ENCODE results near the gene TCEANC. TPM values are rescaled to one million over a fixed set of nuclear protein-coding genes. Genes with fewer than 3 reads are reported as not detected.

TCEANC gene
- total RNA-seq, 4 donors from 2014 or later: 2.7 to 5.3 (median 4.0) TPM

DNA sequence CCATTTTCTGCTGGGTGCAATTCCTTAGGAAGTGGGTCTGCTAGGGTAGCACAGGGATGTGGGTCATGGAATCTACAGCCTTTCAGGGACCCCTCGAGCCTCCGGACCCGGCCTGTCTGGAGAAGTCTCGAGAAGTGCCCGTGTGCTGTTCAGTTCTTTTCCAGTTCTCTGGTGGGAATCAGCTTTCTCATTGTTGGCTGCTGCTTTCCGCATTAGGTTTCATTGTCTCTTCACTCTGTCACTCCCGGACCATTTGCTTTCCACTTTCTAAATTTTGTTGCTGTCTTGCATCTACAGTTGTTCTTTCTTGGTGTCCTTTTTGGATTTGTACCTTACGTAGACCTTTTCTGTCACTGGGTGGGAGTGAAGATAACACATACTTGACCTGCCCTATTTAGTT lies 42.0 kb downstream of the TCEANC start:
- Histone ChIP-seq H3K9me3 (no peaks in the 10 kb centered on the region), H3K27ac (no peak overlapping the region), H3K4me1 (peaks cover 0 to 93% (median 8%) of the 10 kb centered on the region in 3 donors), H3K4me3 (no peak overlapping the region), H3K27me3 (no peaks in the 10 kb centered on the region), H3K36me3 (no peaks in the 10 kb centered on the region)
- ATAC-seq: no peak
- WGBS, 2 donors (ENCODE audit: low coverage in 1 of 2): 67 to 93% methylated on average over 5 to 6 of the region's 8 CpGs
- TF ChIP-seq POLR2A (IDR thresholded peaks at IDR 0.05) (no peak), POLR2AphosphoS5 (IDR thresholded peaks at IDR 0.05) (no peak), EP300 (IDR thresholded peaks at IDR 0.05) (no peak)
- TF ChIP-seq, protein P1, sequence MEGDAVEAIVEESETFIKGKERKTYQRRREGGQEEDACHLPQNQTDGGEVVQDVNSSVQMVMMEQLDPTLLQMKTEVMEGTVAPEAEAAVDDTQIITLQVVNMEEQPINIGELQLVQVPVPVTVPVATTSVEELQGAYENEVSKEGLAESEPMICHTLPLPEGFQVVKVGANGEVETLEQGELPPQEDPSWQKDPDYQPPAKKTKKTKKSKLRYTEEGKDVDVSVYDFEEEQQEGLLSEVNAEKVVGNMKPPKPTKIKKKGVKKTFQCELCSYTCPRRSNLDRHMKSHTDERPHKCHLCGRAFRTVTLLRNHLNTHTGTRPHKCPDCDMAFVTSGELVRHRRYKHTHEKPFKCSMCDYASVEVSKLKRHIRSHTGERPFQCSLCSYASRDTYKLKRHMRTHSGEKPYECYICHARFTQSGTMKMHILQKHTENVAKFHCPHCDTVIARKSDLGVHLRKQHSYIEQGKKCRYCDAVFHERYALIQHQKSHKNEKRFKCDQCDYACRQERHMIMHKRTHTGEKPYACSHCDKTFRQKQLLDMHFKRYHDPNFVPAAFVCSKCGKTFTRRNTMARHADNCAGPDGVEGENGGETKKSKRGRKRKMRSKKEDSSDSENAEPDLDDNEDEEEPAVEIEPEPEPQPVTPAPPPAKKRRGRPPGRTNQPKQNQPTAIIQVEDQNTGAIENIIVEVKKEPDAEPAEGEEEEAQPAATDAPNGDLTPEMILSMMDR (IDR thresholded peaks at IDR 0.05): no peak

DNA sequence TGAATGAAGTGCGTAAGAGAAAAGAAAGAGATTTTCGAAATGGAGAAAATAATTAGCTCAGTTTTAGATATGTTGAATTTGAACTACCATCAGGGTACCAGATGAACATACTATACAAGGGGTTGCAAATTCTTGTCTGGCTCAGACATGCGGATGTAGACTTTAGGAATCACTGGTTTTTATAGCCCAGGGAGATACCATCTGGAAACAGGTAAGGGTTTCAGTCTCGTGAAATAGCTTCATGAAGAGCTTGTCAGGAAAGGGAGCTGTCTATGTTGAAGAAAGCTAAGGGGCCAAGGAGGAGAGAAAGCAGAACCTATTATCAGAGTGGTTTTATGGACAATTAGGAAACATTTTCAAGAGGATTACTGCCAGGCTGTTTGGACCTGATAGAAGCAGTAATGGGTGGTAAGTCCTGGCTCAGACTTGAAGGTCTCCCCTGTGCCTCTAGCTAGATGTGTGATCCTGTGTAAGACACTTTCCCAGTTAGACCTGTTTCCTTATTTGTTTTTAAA lies 42.7 kb downstream of the TCEANC start:
- Histone ChIP-seq H3K4me3 (no peak overlapping the region), H3K27me3 (no peaks in the 10 kb centered on the region), H3K9me3 (no peaks in the 10 kb centered on the region), H3K4me1 (peaks cover 0 to 97% (median 6%) of the 10 kb centered on the region in 3 donors), H3K27ac (no peak overlapping the region), H3K36me3 (no peaks in the 10 kb centered on the region)
- TF ChIP-seq POLR2AphosphoS5 (IDR thresholded peaks at IDR 0.05) (no peak), EP300 (IDR thresholded peaks at IDR 0.05) (no peak), POLR2A (IDR thresholded peaks at IDR 0.05) (no peak)
- TF ChIP-seq, protein P1 (IDR thresholded peaks at IDR 0.05): no peak
- no peak for ATAC-seq
- 78 to 89% methylated on average over 4 of the region's 4 CpGs for WGBS, 2 donors (ENCODE audit: low coverage in 1 of 2)

DNA sequence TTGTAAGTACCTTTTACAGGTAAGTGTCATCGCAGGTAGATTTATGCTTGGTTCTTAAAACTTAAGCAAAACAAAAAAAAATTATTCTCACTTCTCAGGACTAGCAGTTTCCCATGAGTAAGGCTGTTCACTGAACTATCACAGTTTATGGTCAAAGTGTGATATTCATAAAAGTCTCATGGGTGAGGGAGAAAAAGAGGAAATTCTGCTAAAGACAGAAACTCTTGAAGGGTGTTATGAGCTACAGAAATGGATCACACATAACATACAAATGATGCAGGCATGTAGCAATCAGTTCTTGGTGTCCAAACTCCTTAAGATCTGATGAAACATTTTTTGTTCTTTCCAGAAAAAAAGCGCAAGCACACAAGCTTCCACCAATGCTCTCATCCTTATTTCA lies 44.5 kb downstream of the TCEANC start:
- Histone ChIP-seq H3K4me1 (peaks cover 0 to 95% (median 3%) of the 10 kb centered on the region in 3 donors), H3K27ac (no peak overlapping the region), H3K27me3 (no peaks in the 10 kb centered on the region), H3K4me3 (no peak overlapping the region), H3K9me3 (no peaks in the 10 kb centered on the region), H3K36me3 (no peaks in the 10 kb centered on the region)
- TF ChIP-seq EP300 (IDR thresholded peaks at IDR 0.05): no peak
- no peak for TF ChIP-seq POLR2AphosphoS5 (IDR thresholded peaks at IDR 0.05)
- TF ChIP-seq POLR2A (IDR thresholded peaks at IDR 0.05): no peak
- TF ChIP-seq, protein P1 (IDR thresholded peaks at IDR 0.05): no peak
- peak; percentile 11 for ATAC-seq
- WGBS, 2 donors (ENCODE audit: low coverage in 1 of 2): 86 to 90% methylated on average over 1 to 2 of the region's 2 CpGs

DNA sequence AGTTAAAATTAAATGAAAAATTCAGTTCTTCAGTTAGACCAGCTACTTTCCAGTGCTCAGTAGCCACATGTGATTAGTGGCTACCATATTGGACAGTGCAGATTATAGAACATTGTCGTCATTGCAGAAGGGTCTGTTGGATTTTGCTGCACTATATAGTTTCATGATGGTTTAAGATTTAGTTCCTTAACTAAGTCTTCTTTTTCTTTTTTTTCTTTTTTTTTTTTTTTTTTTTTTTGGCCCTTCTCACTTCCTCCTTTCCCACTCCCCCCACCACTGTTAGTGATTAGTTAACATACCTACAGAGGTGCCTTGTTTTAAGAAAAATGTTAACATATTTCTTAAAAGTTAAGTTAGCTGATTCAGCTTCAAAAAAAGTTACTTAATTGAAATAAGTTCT lies 45.0 kb downstream of the TCEANC start:
- H3K27me3 ChIP-seq: no peaks in the 10 kb centered on the region
- no peak for ATAC-seq
- WGBS, 2 donors (ENCODE audit: low coverage in 1 of 2): 100% methylated on average over 1 of the region's 1 CpG; no CpG with 5 or more reads in 1 of the 2 donors
- H3K9me3 ChIP-seq: no peaks in the 10 kb centered on the region
- H3K4me3 ChIP-seq: no peak overlapping the region
- peaks cover 0 to 93% (median 3%) of the 10 kb centered on the region in 3 donors for H3K4me1 ChIP-seq
- TF ChIP-seq, protein P1 (IDR thresholded peaks at IDR 0.05): no peak
- no peak overlapping the region for H3K27ac ChIP-seq
- no peaks in the 10 kb centered on the region for H3K36me3 ChIP-seq

DNA sequence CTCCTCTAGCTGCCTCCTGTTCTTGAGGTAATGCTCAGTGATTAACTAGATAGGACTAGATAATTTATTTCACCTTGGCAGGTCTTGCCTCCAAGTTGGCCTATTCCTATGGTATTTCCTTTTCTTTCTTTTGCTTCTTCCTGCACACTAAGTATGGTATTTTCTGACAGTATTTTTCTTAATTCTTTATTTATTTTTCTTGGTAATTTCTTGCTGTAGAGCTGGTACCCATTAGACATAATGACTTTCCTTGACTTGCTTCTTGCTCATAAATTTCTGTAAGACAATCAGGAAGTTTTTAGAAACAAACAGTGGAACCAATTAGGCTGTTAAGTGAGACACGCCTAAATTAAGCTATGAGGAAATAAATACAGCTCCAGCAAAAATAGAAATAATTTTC lies 45.5 kb downstream of the TCEANC start:
- TF ChIP-seq, protein P1 (IDR thresholded peaks at IDR 0.05): no peak
- no peak for TF ChIP-seq EP300 (IDR thresholded peaks at IDR 0.05)
- TF ChIP-seq POLR2A (IDR thresholded peaks at IDR 0.05): no peak
- no peak for TF ChIP-seq POLR2AphosphoS5 (IDR thresholded peaks at IDR 0.05)
- no peak for ATAC-seq
- Histone ChIP-seq H3K36me3 (no peaks in the 10 kb centered on the region), H3K4me3 (no peak overlapping the region), H3K27me3 (no peaks in the 10 kb centered on the region), H3K4me1 (peaks cover 0 to 93% (median 3%) of the 10 kb centered on the region in 3 donors), H3K27ac (no peak overlapping the region), H3K9me3 (no peaks in the 10 kb centered on the region)
- whole genome bisulfite sequencing, 2 donors (ENCODE audit: low coverage in 1 of 2): 50% methylated on average over 1 of the region's 1 CpG; no CpG with 5 or more reads in 1 of the 2 donors

Data from gastroesophageal sphincter (tissue), 4 donors.